Natural killer cell (primary cell): ENCODE measurements around the gene MTNR1B. TPM values are rescaled to one million over a fixed set of nuclear protein-coding genes. Genes with fewer than 3 reads are reported as not detected.

ENCODE experiments used
- ATAC-seq, 3 donors: fragments of 150-1000 bp in 2 of 3; fragments of 200-7000 bp in 1 of 3; cut with Tn5 transposase; 1 replicate in 1 of 3; 2 replicates in 2 of 3; pipeline ENCODE4 v1.10.0; 2021; ENCODE audit warnings: mild to moderate bottlenecking in 2 of 3, moderate library complexity in 2 of 3
- DNase-seq, 2 donors: peaks; one replicate each; pipeline versions ENCODE4 v3.0.0 to v3.0.0-alpha.2; 2013 to 2021; ENCODE audit warnings: mixed read lengths in 1 of 2
- H3K27ac ChIP-seq: one replicate; pipeline ENCODE4 v1.5.1; 2013; ENCODE audit warnings: mild to moderate bottlenecking, low read length
- H3K27me3 ChIP-seq: one replicate; pipeline ENCODE4 v1.6.1; 2013; ENCODE audit warnings: low read length; ENCODE audit not compliant: control insufficient read depth, insufficient read depth
- H3K36me3 ChIP-seq: one replicate; pipeline ENCODE4 v1.6.1; 2013; ENCODE audit warnings: low read length; ENCODE audit not compliant: control insufficient read depth, insufficient read depth
- H3K4me1 ChIP-seq: one replicate; pipeline ENCODE4 v1.6.1; 2013; ENCODE audit warnings: low read length; ENCODE audit not compliant: control insufficient read depth, insufficient read depth
- H3K4me3 ChIP-seq: one replicate; pipeline ENCODE4 v1.5.1; 2013; ENCODE audit warnings: low read length
- H3K9me3 ChIP-seq: one replicate; pipeline ENCODE4 v1.6.1; 2013; ENCODE audit warnings: low read length; ENCODE audit not compliant: control insufficient read depth, insufficient read depth
- H3K27ac Mint-ChIP-seq, 2 donors: one replicate each; pipeline ENCODE4 v1.8.0; 2022; ENCODE audit warnings: mild to moderate bottlenecking in 2 of 2, mixed read lengths in 2 of 2, moderate library complexity in 1 of 2
- H3K27me3 Mint-ChIP-seq, 2 donors: one replicate each; pipeline ENCODE4 v1.8.0; 2022; ENCODE audit warnings: low read depth in 2 of 2, mixed read lengths in 2 of 2
- H3K36me3 Mint-ChIP-seq: one replicate; pipeline ENCODE4 v1.8.0; 2022; ENCODE audit warnings: mixed read lengths
- H3K4me1 Mint-ChIP-seq, 2 donors: one replicate each; pipeline ENCODE4 v1.8.0; 2022; ENCODE audit warnings: mixed read lengths in 2 of 2
- H3K4me3 Mint-ChIP-seq: one replicate; pipeline ENCODE4 v1.8.0; 2022; ENCODE audit warnings: mild to moderate bottlenecking, moderate library complexity, mixed read lengths
- H3K9me3 Mint-ChIP-seq, 2 donors: one replicate each; pipeline ENCODE4 v1.8.0; 2022; ENCODE audit warnings: mixed read lengths in 2 of 2
- WGBS: methylation state at CpG from one replicate; pipeline ENCODE4 v1.1.7; 2013; ENCODE audit warnings: missing lambda C conversion rate; ENCODE audit not compliant: insufficient coverage; 5-methylcytosine and 5-hydroxymethylcytosine counted together
- intact Hi-C: fragments of 100-400 bp; cut with micrococcal nuclease; formaldehyde crosslinking; loops from one replicate; pipeline ENCODE4 v1.14.2; 2022
- total RNA-seq, 4 donors: library from RNA; stranded (reverse); fragments of 120-200 nt in 1 of 4; gene quantifications; one replicate each; pipeline versions ENCODE4 v1.2.3 to v1.2.4, GENCODE V29; 2013 to 2022
- TF ChIP-seq, protein P1 (sequence below): fragments of 200-600 bp; IDR thresholded peaks from one replicate; pipeline ENCODE4 v1.8.0; 2022; ENCODE audit warnings: antibody characterized with exemption

Gene MTNR1B
- total RNA-seq, 3 donors from 2014 or later (not counting 1 experiment from before 2014, with no cell fraction given) = not detected

DNA sequence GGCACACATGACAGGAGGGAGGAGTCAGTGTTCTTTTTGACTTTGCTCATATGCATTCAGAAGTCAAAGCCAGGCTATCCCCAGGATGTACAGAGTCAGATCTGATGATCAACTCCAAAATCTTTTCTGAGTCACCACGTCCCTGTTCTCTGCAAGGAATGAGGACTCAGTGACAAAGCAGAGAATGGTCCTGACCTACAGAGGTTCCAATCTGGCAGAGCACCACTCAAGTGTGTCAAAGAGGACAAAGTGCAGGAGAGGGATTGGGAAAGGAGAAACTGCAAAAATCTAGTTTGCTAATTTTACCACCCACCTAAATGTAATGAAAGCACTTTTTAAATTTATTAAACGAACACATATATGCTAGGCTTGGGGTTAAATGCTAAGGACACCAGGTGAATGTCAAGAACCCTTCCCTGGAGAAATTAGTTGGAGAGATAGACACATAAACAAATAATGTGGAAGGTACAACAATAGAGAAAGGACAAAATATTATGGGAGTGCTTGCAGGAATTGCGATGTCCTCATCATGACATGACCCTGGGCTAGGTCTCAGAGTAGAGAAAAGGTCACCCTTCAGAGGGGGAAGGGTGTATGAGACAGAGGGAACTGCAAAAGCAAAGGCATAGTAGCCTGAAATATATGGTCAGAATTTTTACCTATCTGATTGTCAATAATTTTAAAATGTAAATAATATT lies 56.3 kb downstream of the MTNR1B start:
- Mint-ChIP-seq H3K4me1 (no peaks in the 10 kb centered on the region), H3K27ac (no peak overlapping the region)

DNA sequence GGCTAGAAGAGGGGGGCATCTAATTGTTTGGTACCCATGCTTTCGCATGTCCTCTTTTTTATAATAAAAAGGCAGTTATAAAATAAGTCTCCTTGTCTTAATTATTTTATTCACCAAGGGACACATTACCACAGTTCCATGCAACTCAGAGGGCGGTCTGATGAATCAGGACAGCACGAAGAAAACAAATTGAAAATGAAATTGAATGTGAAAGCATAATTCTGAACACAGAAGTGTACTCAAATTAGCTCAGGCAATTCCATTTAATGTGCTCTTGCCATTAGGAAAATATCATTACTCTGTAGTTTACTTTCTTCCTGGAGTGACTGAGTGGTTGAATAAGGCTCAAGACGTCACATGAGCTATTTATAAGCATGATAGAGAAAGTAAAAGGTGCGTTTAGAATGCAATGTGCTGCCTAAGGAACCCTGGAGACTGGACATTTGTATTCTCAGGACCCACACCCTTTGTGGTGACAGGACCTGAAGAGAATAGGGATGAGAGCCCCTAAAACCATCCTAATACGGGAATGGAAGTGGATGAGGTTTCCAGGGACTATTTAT lies 59.6 kb downstream of the MTNR1B start:
- TF ChIP-seq, protein P1, sequence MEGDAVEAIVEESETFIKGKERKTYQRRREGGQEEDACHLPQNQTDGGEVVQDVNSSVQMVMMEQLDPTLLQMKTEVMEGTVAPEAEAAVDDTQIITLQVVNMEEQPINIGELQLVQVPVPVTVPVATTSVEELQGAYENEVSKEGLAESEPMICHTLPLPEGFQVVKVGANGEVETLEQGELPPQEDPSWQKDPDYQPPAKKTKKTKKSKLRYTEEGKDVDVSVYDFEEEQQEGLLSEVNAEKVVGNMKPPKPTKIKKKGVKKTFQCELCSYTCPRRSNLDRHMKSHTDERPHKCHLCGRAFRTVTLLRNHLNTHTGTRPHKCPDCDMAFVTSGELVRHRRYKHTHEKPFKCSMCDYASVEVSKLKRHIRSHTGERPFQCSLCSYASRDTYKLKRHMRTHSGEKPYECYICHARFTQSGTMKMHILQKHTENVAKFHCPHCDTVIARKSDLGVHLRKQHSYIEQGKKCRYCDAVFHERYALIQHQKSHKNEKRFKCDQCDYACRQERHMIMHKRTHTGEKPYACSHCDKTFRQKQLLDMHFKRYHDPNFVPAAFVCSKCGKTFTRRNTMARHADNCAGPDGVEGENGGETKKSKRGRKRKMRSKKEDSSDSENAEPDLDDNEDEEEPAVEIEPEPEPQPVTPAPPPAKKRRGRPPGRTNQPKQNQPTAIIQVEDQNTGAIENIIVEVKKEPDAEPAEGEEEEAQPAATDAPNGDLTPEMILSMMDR = no peak
- no peaks in the 10 kb centered on the region for H3K4me1 ChIP-seq
- ATAC-seq (no peak), DNase-seq (no peak)
- H3K27me3 ChIP-seq = no peaks in the 10 kb centered on the region
- no peak overlapping the region for H3K4me3 Mint-ChIP-seq
- H3K27me3 Mint-ChIP-seq = no peaks in the 10 kb centered on the region
- H3K4me1 Mint-ChIP-seq = no peaks in the 10 kb centered on the region
- no peaks in the 10 kb centered on the region for H3K36me3 ChIP-seq
- H3K4me3 ChIP-seq = no peak overlapping the region
- no peaks in the 10 kb centered on the region for H3K9me3 ChIP-seq
- intact Hi-C loops = no loop called here
- no peak overlapping the region for H3K27ac Mint-ChIP-seq
- 61% methylated on average over 5 of the region's 6 CpGs for WGBS
- H3K36me3 Mint-ChIP-seq = no peaks in the 10 kb centered on the region
- peaks cover 0 to 6% of the 10 kb centered on the region in 2 donors for H3K9me3 Mint-ChIP-seq
- no peak overlapping the region for H3K27ac ChIP-seq

More for the DNA sequence above, 56.3 kb downstream of the MTNR1B start:
- 82% methylated on average over 2 of the region's 3 CpGs for WGBS
- no peaks in the 10 kb centered on the region for H3K9me3 ChIP-seq
- H3K4me3 ChIP-seq = no peak overlapping the region
- H3K36me3 ChIP-seq = no peaks in the 10 kb centered on the region
- no peak overlapping the region for H3K4me3 Mint-ChIP-seq
- no peaks in the 10 kb centered on the region for H3K27me3 ChIP-seq
- H3K36me3 Mint-ChIP-seq = no peaks in the 10 kb centered on the region
- intact Hi-C loops = no loop called here
- DNase-seq (no peak), ATAC-seq (no peak)
- peaks cover 3 to 6% of the 10 kb centered on the region in 2 donors for H3K9me3 Mint-ChIP-seq
- H3K27me3 Mint-ChIP-seq = no peaks in the 10 kb centered on the region
- TF ChIP-seq, protein P1 = no peak
- H3K4me1 ChIP-seq = no peaks in the 10 kb centered on the region
- no peak overlapping the region for H3K27ac ChIP-seq

DNA sequence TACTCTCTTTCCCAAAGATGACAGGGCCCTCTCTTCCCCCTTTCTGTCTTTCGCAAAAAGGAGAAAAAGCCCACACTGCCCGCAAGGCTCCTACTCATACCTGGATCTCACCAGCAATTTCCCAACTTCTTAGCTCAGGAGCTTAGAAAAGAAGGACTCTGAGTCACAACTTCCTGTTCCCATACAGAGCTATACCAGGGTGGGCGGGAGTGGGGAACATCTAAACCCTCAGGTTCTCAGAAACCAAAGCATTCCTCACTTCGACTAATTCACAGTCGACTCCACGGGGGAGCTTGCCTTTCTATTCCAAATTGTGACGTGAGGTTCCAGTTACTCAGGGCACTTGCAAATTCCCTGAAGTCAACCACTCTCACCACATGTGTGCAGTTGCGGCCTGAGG lies 61.9 kb downstream of the MTNR1B start:
- no peak for DNase-seq
- H3K4me1 ChIP-seq = no peaks in the 10 kb centered on the region
- no peak overlapping the region for H3K27ac ChIP-seq
- no peak for ATAC-seq
- no peaks in the 10 kb centered on the region for H3K4me1 Mint-ChIP-seq
- no peaks in the 10 kb centered on the region for H3K9me3 ChIP-seq
- 73% methylated on average over 7 of the region's 8 CpGs for WGBS
- H3K36me3 Mint-ChIP-seq = no peaks in the 10 kb centered on the region
- no peak overlapping the region for H3K4me3 ChIP-seq
- intact Hi-C loops = no loop called here
- TF ChIP-seq, protein P1 = no peak
- no peak overlapping the region for H3K4me3 Mint-ChIP-seq
- peaks cover 0 to 5% of the 10 kb centered on the region in 2 donors for H3K9me3 Mint-ChIP-seq
- H3K27ac Mint-ChIP-seq = no peak overlapping the region
- H3K27me3 Mint-ChIP-seq = no peaks in the 10 kb centered on the region
- H3K36me3 ChIP-seq = no peaks in the 10 kb centered on the region
- H3K27me3 ChIP-seq = no peaks in the 10 kb centered on the region

Other genes starting within 250 kb of the MTNR1B start
- 10 to 100 TPM; 14.2 to 17.0 (median 14.6) TPM for gene SLC36A4, start 228.3 kb downstream of the MTNR1B start, total RNA-seq